Mesodermal cell (in vitro differentiated cells): ENCODE data around the gene FOXS1.
"Not testable (repeated sequence)": the region's sequence is repeated elsewhere in the genome, so short reads cannot be mapped to it uniquely, and the experiment has no call there.

ENCODE experiments used
- H3K27ac ChIP-seq: 2 replicates; pipeline ENCODE4 v1.7.0; 2013; ENCODE audit warnings: mild to moderate bottlenecking, low read depth, low read length, moderate library complexity; ENCODE audit not compliant: severe bottlenecking
- H3K36me3 ChIP-seq: 2 replicates; pipeline ENCODE4 v1.7.1; 2013; ENCODE audit warnings: mild to moderate bottlenecking, low read length, moderate library complexity; ENCODE audit not compliant: control insufficient read depth, insufficient read depth
- H3K4me1 ChIP-seq: one replicate; pipeline ENCODE4 v1.7.1; 2013; ENCODE audit warnings: mild to moderate bottlenecking, low read length; ENCODE audit not compliant: insufficient read depth, control insufficient read depth, poor library complexity, severe bottlenecking
- H3K4me3 ChIP-seq: 2 replicates; pipeline ENCODE4 v1.7.0; 2013; ENCODE audit warnings: low read length, control low read depth, mild to moderate bottlenecking; ENCODE audit not compliant: insufficient read depth, poor library complexity, severe bottlenecking; ENCODE audit errors: extremely low read depth
- H3K9me3 ChIP-seq: 2 replicates; pipeline ENCODE4 v1.7.1; 2013; ENCODE audit warnings: mild to moderate bottlenecking, low read length, moderate library complexity; ENCODE audit not compliant: control insufficient read depth
- WGBS, 2 experiments: methylation state at CpG; one replicate each; pipeline ENCODE4 v1.1.5; 2013; ENCODE audit warnings: missing lambda C conversion rate in 2 of 2; ENCODE audit not compliant: insufficient coverage in 2 of 2; 5-methylcytosine and 5-hydroxymethylcytosine counted together

Gene FOXS1

GRCh38 chr20:31830406-31830981 lies 14.9 kb downstream of the FOXS1 start:
- Histone ChIP-seq H3K4me3 (no peak overlapping the region), H3K4me1 (peaks cover 17% of the 10 kb centered on the region), H3K36me3 (no peaks in the 10 kb centered on the region), H3K9me3 (no peaks in the 10 kb centered on the region), H3K27ac (no peak overlapping the region)
- WGBS, 2 experiments = 91 to 95% methylated on average over 4 to 5 of the region's 8 CpGs

- Histone ChIP-seq H3K4me3 (no peak overlapping the region), H3K27ac (no peak overlapping the region), H3K4me1 (peaks cover 10% of the 10 kb centered on the region), H3K9me3 (no peaks in the 10 kb centered on the region), H3K36me3 (no peaks in the 10 kb centered on the region)
- WGBS, 2 experiments = 68 to 85% methylated on average over 2 to 3 of the region's 6 CpGs
These were observed 15.7 kb downstream of the FOXS1 start for GRCh38 chr20:31829731-31830130.

GRCh38 chr20:31828016-31828415 lies 17.4 kb downstream of the FOXS1 start:
- peaks cover 10% of the 10 kb centered on the region for H3K4me1 ChIP-seq
- H3K27ac ChIP-seq, H3K36me3 ChIP-seq, H3K4me3 ChIP-seq, H3K9me3 ChIP-seq: not testable (repeated sequence)
- 95 to 98% methylated on average over 9 of the region's 11 CpGs for WGBS, 2 experiments

GRCh38 chr20:31827059-31827458 lies 18.3 kb downstream of the FOXS1 start:
- Histone ChIP-seq H3K4me1 (peaks cover 11% of the 10 kb centered on the region), H3K36me3 (no peaks in the 10 kb centered on the region), H3K9me3 (no peaks in the 10 kb centered on the region), H3K27ac (no peak overlapping the region), H3K4me3 (no peak overlapping the region)
- WGBS, 2 experiments = 89 to 90% methylated on average over 2 of the region's 2 CpGs

- no peaks in the 10 kb centered on the region for H3K9me3 ChIP-seq
- H3K4me1 ChIP-seq = peaks cover 11% of the 10 kb centered on the region
- 83 to 93% methylated on average over 5 of the region's 5 CpGs for WGBS, 2 experiments
- no peaks in the 10 kb centered on the region for H3K36me3 ChIP-seq
- H3K4me3 ChIP-seq = no peak overlapping the region
- H3K27ac ChIP-seq = no peak overlapping the region
These were observed 19.3 kb downstream of the FOXS1 start for GRCh38 chr20:31826074-31826473.

- Histone ChIP-seq H3K9me3 (no peaks in the 10 kb centered on the region), H3K27ac (no peak overlapping the region), H3K4me1 (peaks cover 11% of the 10 kb centered on the region), H3K4me3 (no peak overlapping the region), H3K36me3 (no peaks in the 10 kb centered on the region)
- WGBS, 2 experiments = 93 to 94% methylated on average over 14 of the region's 14 CpGs
These were observed 20.7 kb downstream of the FOXS1 start for GRCh38 chr20:31824554-31825313.

- H3K4me1 ChIP-seq = peaks cover 11% of the 10 kb centered on the region
- WGBS, 2 experiments = 60 to 100% methylated on average over 1 to 2 of the region's 4 CpGs
- H3K36me3 ChIP-seq = no peaks in the 10 kb centered on the region
- no peaks in the 10 kb centered on the region for H3K9me3 ChIP-seq
- H3K27ac ChIP-seq = no peak overlapping the region
- no peak overlapping the region for H3K4me3 ChIP-seq
These were observed 21.3 kb downstream of the FOXS1 start for GRCh38 chr20:31824125-31824485.

GRCh38 chr20:31823360-31824124 lies 21.9 kb downstream of the FOXS1 start:
- H3K9me3 ChIP-seq = no peaks in the 10 kb centered on the region
- H3K4me1 ChIP-seq = peaks cover 11% of the 10 kb centered on the region
- H3K27ac ChIP-seq = no peak overlapping the region
- no peaks in the 10 kb centered on the region for H3K36me3 ChIP-seq
- no peak overlapping the region for H3K4me3 ChIP-seq
- WGBS, 2 experiments = 83 to 85% methylated on average over 14 of the region's 14 CpGs

GRCh38 chr20:31822421-31823330 lies 22.7 kb downstream of the FOXS1 start:
- Histone ChIP-seq H3K4me3 (no peak overlapping the region), H3K36me3 (no peaks in the 10 kb centered on the region), H3K27ac (no peak overlapping the region), H3K4me1 (peaks cover 11% of the 10 kb centered on the region), H3K9me3 (no peaks in the 10 kb centered on the region)
- 32 to 40% methylated on average over 15 to 19 of the region's 29 CpGs for WGBS, 2 experiments

- Histone ChIP-seq H3K36me3 (no peaks in the 10 kb centered on the region), H3K27ac (no peak overlapping the region), H3K4me1 (peaks cover 11% of the 10 kb centered on the region), H3K9me3 (no peaks in the 10 kb centered on the region), H3K4me3 (no peak overlapping the region)
- WGBS, 2 experiments = 80 to 92% methylated on average over 2 to 3 of the region's 5 CpGs
These were observed 24.0 kb downstream of the FOXS1 start for GRCh38 chr20:31821427-31821826.
